Effector memory CD4-positive, alpha-beta T cell (primary cell): Measurements from ENCODE around the gene BICRA.

ENCODE experiments used
- DNase-seq, 3 donors: peaks; one replicate each; pipeline ENCODE4 v3.0.0-alpha.2; 2020
- H3K27ac ChIP-seq: 2 replicates; pipeline ENCODE4 v1.7.0; 2013; ENCODE audit warnings: mild to moderate bottlenecking, low read length, moderate library complexity; ENCODE audit not compliant: insufficient read depth, poor library complexity, severe bottlenecking
- H3K27me3 ChIP-seq: replicated peaks from 2 replicates; pipeline ENCODE4 v1.7.0; 2013; ENCODE audit warnings: mild to moderate bottlenecking, low read length; ENCODE audit not compliant: insufficient read depth, control insufficient read depth, poor library complexity, severe bottlenecking
- H3K36me3 ChIP-seq: 2 replicates; pipeline ENCODE4 v1.7.0; 2013; ENCODE audit warnings: mild to moderate bottlenecking, low read length, moderate library complexity; ENCODE audit not compliant: control insufficient read depth, insufficient read depth
- H3K4me1 ChIP-seq: 2 replicates; pipeline ENCODE4 v1.7.0; 2013; ENCODE audit warnings: low read length, mild to moderate bottlenecking; ENCODE audit not compliant: control insufficient read depth, insufficient read depth, poor library complexity, severe bottlenecking
- H3K4me3 ChIP-seq: 2 replicates; pipeline ENCODE4 v1.7.0; 2013; ENCODE audit warnings: low read length, low read depth, mild to moderate bottlenecking; ENCODE audit not compliant: insufficient read depth, poor library complexity, severe bottlenecking
- H3K9me3 ChIP-seq: 2 replicates; pipeline ENCODE4 v1.7.0; 2013; ENCODE audit warnings: mild to moderate bottlenecking, low read length, moderate library complexity; ENCODE audit not compliant: control insufficient read depth

Gene BICRA

GRCh38 chr19:47675271-47675670 lies 66.3 kb downstream of the BICRA start:
- no peak overlapping the region for H3K27ac ChIP-seq
- DNase-seq = no peak
- H3K9me3 ChIP-seq = no peaks in the 10 kb centered on the region
- H3K27me3 ChIP-seq = no peaks in the 10 kb centered on the region
- H3K36me3 ChIP-seq = peaks cover 44% of the 10 kb centered on the region
- no peak overlapping the region for H3K4me3 ChIP-seq
- no peaks in the 10 kb centered on the region for H3K4me1 ChIP-seq

- DNase-seq = no peak
- H3K4me3 ChIP-seq = no peak overlapping the region
- no peak overlapping the region for H3K27ac ChIP-seq
- H3K4me1 ChIP-seq = no peaks in the 10 kb centered on the region
- H3K9me3 ChIP-seq = no peaks in the 10 kb centered on the region
- H3K36me3 ChIP-seq = peaks cover 43% of the 10 kb centered on the region
- no peaks in the 10 kb centered on the region for H3K27me3 ChIP-seq
Measured at GRCh38 chr19:47675859-47676258, 66.9 kb downstream of the BICRA start.

GRCh38 chr19:47676811-47677210 lies 67.9 kb downstream of the BICRA start:
- H3K4me3 ChIP-seq = no peak overlapping the region
- H3K9me3 ChIP-seq = no peaks in the 10 kb centered on the region
- DNase-seq = no peak
- no peaks in the 10 kb centered on the region for H3K27me3 ChIP-seq
- H3K27ac ChIP-seq = no peak overlapping the region
- peaks cover 50% of the 10 kb centered on the region for H3K36me3 ChIP-seq
- no peaks in the 10 kb centered on the region for H3K4me1 ChIP-seq

GRCh38 chr19:47679251-47679900 lies 70.4 kb downstream of the BICRA start:
- H3K4me1 ChIP-seq = no peaks in the 10 kb centered on the region
- no peak for DNase-seq
- H3K4me3 ChIP-seq = no peak overlapping the region
- peaks cover 38% of the 10 kb centered on the region for H3K36me3 ChIP-seq
- no peaks in the 10 kb centered on the region for H3K9me3 ChIP-seq
- H3K27ac ChIP-seq = no peak overlapping the region
- no peaks in the 10 kb centered on the region for H3K27me3 ChIP-seq

GRCh38 chr19:47679922-47680857 lies 71.3 kb downstream of the BICRA start:
- no peak for DNase-seq
- Histone ChIP-seq H3K4me1 (no peaks in the 10 kb centered on the region), H3K27me3 (no peaks in the 10 kb centered on the region), H3K36me3 (peaks cover 30% of the 10 kb centered on the region), H3K9me3 (no peaks in the 10 kb centered on the region), H3K27ac (no peak overlapping the region), H3K4me3 (no peak overlapping the region)

GRCh38 chr19:47680858-47681332 lies 72.0 kb downstream of the BICRA start:
- H3K27ac ChIP-seq = no peak overlapping the region
- H3K36me3 ChIP-seq = peaks cover 28% of the 10 kb centered on the region
- H3K4me3 ChIP-seq = no peak overlapping the region

GRCh38 chr19:47681388-47681787 lies 72.5 kb downstream of the BICRA start:
- Histone ChIP-seq H3K4me3 (no peak overlapping the region), H3K27me3 (no peaks in the 10 kb centered on the region), H3K9me3 (no peaks in the 10 kb centered on the region), H3K27ac (no peak overlapping the region), H3K4me1 (no peaks in the 10 kb centered on the region), H3K36me3 (peaks cover 28% of the 10 kb centered on the region)
- no peak for DNase-seq

More at GRCh38 chr19:47680858-47681332, 72.0 kb downstream of the BICRA start:
- H3K4me1 ChIP-seq = no peaks in the 10 kb centered on the region
- no peaks in the 10 kb centered on the region for H3K9me3 ChIP-seq
- H3K27me3 ChIP-seq = no peaks in the 10 kb centered on the region
- DNase-seq = no peak

- no peaks in the 10 kb centered on the region for H3K27me3 ChIP-seq
- H3K9me3 ChIP-seq = no peaks in the 10 kb centered on the region
- peaks cover 28% of the 10 kb centered on the region for H3K36me3 ChIP-seq
- no peaks in the 10 kb centered on the region for H3K4me1 ChIP-seq
- no peak overlapping the region for H3K27ac ChIP-seq
- H3K4me3 ChIP-seq = no peak overlapping the region
- no peak for DNase-seq
Measured at GRCh38 chr19:47681936-47682335, 73.0 kb downstream of the BICRA start.

GRCh38 chr19:47682939-47683338 lies 74.0 kb downstream of the BICRA start:
- H3K27ac ChIP-seq = no peak overlapping the region
- no peaks in the 10 kb centered on the region for H3K27me3 ChIP-seq
- peaks cover 28% of the 10 kb centered on the region for H3K36me3 ChIP-seq
- H3K4me3 ChIP-seq = no peak overlapping the region
- H3K9me3 ChIP-seq = no peaks in the 10 kb centered on the region
- no peaks in the 10 kb centered on the region for H3K4me1 ChIP-seq
- no peak for DNase-seq
